GM21576 (cell line): ENCODE data around the gene RNF149.

Source experiments
- ATAC-seq: cut with Tn5 transposase; IDR thresholded peaks from one replicate; pipeline ENCODE4 v1.9.1; 2021; ENCODE audit warnings: mild to moderate bottlenecking, moderate library complexity; ENCODE audit not compliant: unreplicated experiment

Gene RNF149

DNA sequence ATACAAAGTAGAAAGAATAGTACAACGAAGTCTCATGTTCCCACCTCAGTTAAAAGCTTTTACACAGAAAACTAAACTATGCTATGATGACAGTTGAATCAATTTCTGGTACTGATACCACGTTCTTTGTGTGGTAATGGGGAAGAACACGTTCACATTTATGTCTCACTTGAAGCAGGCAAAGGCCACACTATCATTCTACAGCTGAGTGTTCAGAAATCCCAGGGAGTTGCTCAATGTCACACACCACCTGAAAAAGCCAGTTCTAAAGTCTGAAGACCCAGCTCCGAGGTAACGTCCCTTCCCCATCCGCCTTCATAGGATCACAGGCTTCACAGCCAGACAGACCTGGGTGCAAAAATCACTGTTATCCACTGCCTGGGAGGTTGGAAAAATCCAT, 8.9 kb downstream of the RNF149 start:
- ATAC-seq, result no peak

DNA sequence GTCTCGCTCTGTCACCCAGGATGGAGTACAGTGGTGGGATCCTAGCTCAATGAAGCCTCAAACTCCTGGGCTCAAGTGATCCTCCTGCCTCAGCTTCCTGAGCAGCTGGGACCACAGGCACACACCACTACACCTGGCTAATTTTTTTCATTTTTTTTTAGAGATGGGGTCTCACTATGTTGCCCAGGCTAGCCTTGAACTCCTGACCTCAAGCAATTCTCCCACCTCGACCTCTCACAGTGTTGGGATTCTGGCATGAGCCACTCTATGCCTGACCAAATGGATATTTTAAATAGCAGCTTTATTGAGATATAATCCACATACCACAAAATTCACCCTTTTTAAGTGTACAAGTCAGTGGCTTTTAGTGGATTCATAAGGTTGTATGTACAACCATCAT, 11.1 kb downstream of the RNF149 start:
- no peak for ATAC-seq

DNA sequence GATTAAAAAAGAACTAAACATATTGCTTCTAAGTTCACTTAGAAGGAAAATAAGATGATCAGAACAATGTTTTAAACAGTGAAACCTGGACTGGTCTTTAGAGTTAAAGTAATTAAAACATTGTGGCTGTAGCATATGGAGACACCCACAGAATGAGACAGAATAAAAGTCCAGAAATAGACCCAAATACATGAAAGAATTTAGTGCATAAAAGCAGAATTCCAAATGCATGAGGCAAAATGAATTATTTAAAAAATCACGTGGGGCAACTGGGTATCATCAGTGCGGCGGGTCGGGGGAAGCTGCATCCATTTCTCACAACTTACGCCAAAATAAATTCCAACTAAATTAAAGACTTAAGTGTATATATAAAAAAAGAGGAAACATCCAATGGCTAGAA, 12.1 kb downstream of the RNF149 start:
- no peak for ATAC-seq

DNA sequence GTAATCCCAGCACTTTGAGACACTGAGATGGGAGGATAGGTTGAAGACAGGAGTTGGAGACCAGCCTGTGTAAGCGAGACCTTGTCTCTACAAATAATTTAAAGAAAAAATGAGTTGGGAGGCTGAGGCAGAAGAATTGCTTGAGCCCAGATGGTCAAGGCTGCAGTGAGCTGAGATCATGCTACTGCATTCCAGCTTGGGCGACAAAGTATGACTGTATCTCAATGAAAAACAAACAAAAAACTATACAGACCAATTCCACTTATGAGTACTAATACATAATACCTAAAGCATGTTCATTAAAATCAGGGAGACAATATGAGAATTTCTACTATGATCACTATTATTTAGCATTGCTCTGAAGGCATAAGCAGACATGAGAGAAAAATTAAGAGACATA, 12.6 kb downstream of the RNF149 start:
- ATAC-seq, result no peak

DNA sequence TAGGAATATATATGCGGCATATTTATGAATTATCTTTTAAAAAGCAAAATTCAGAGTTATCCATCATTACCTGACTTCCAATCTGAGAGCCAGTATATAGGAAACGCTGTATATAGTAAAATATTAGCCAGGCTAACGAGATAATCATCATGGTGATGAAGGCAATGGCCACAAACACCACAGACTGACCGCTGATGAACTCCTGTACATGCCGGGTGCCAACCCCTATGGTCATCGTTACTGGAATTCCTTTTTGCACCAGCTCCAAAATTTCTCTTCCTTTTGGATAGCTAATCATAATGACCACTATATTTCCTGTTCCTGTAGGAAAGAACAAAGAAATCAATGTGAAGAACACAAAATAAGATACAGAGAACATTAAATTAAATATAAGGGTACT, 13.6 kb downstream of the RNF149 start:
- ATAC-seq, result no peak

DNA sequence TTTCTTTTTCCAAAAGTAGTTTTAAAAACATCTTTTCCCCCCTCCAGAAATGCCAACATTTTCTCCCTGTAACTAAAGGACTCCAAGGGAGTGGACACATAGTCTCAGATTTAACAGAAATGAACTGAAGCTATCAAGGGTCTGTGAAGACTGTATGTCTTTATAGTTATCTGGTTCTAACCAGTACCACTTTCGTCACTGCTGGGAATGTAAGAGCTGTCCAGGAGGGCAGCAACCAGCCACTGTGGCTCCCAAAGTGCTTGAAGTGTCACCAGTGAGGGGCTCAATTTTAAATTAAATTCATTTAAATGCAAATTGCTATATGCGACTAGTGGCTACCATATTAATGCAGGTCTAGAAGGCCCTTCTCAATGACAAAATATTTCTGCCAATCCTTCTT, 15.0 kb downstream of the RNF149 start:
- no peak for ATAC-seq

DNA sequence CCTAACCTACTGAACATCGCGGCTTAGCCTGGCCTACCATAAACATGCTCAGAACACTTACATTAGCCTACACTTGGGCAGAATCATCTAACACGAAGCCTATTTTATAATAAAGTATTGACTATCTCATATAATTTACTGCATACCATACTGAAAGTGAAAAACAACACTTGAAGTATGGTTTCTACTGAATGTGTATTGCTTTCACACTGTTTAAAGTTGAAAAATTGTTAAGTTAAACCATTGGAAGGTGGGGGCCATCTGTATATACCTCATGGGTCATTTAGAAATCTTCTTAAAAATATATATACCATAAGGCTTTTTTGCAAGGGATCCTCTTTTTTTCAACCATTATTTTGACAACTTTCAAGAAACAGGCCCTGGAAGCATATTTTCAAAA, 16.5 kb downstream of the RNF149 start:
- no peak for ATAC-seq

DNA sequence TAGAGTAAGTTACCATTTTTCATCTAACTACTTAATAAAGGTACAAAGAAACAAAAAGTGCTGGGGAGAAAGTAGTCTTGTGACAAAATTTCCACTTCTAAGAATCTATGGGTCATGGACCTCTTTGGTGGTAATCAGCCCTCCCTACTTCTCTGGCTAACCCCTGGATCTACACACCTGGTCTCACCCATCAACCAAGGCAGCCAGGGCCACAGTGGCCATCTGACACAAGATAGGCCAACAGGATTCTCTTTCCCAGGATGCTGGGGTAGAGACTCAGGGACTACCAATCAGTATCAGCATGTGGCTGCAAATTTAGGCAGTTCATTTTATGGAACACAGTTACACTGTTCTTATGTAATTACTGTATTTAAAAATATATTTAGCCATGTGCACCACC, 17.8 kb downstream of the RNF149 start:
- no peak for ATAC-seq

DNA sequence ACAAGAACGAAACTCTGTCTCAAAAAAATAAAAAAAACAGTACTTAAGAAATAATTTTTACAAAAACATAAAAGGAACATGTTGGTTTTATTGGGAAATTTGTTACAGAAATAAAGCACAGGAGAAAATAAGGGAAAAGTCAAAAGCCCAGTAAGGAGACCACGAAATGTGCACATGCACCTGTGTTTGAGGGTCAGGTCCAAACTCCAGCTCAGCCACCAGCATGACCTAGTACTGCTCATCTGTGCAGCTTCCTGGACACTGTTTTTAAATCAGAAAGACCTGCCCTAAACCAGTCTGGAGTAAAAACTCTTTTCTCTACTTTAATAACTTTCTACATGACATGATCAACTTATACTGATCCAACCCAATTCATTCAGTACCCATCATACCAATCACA, 21.2 kb downstream of the RNF149 start:
- ATAC-seq, result no peak

DNA sequence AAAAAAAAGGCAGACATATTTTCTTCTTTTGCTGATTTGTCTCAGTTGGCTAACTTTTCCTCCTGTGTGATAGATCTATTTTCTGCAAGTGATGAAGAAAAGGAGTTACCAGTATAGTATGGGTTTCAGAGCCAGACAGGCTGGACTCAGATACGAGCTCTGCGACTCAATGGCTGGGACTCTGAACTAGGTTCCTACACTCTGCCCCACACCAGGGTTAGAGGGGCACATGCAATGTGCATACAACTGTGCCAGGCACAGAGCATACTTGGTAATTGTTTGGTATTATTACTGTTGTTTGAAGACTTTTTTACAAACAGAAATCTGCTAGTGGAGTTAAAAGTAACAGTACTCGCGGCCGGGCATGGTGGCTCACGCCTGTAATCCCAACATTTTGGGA, 21.8 kb downstream of the RNF149 start:
- ATAC-seq, result no peak

DNA sequence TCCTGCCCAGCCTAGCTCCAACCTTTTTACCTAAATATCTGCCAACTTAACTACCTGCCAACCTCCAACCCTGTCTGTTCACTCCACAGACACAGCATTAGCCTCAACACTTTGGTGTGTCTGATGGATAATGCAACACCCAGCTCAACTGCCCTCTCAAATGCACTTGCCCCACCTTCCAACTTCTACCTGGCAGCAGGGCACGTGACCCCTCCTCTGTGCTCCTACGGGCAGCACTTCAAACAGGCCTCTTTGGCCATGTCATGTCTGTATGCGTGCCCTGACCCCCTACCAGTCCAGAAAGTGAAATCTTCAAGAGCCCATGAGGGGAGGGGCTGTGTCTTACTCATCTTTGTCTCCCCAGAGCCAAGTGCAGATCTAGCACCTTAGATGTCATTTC, 25.5 kb downstream of the RNF149 start:
- ATAC-seq, result no peak

DNA sequence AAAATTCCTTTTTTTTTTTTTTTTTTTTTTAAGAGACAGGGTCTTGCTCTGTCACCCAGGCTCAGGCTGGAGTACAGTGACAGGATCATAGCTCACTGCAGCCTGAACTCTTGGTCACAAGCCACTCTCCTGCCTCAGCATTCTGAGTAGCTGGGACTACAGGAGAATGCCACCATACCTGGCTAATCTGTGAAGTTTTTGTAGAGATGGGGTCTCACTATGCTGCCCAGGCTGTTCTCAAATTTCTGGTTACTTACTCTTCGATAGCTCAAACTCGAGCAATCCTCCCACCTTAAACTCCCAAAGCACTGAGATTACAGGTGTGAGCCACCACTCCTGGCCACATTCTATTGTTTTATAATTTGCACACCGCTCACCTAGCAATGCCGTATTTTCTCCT, 27.0 kb downstream of the RNF149 start:
- ATAC-seq, result no peak

DNA sequence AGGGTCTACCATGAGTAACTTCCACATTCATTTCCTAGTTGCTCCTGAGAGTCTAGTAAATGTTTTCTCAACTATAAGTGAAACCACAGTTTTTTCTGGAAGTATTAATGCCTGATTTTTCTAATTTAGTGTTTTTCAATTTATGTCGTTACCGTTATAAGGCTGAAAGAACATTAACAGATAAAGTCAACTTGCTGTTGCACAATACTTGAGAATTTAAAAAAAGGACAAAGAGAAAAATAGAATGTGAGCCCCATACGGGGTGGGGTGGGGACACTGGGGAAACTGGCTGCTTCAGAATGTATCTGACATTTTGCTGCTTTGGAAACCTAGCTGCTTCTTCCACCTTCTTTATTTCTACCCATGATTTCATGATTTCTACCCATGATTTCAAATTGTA, 29.6 kb downstream of the RNF149 start:
- ATAC-seq, result no peak

DNA sequence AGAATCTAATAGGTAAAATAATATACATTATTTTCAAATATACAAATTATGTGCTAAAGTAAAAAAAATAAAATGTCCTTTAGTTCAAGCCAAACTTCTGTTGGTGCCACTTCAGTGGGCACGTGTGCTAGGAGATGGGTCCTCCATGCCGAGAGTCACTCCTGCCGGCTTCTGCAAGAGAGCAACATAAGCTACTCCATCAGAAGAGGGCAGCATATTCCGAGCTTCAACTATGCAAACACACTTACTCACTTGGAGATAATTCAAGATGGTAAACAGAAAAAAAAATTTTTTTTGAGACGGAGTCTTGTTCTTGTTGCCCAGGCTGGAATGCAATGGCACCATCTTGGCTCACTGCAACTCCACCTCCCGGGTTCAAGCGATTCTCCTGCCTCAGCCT, 31.4 kb downstream of the RNF149 start:
- no peak for ATAC-seq

DNA sequence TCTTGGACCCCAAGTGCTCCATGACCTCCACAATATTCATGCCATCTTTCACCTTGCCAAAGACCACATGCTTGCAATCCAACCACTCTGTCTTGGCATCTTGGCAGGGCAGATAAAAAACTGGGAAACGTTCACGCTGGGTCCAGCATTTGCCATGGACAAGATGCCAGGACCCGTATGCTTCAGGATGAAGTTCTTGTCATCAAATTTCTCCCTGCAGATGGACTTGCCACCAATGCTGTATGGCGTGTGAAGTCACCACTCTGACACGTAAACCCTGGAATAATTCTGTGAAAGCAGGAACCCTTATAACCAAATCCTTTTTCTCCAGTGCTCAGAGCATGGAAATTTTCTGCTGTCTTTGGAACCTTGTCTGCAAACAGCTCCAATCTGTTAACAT, 34.4 kb downstream of the RNF149 start:
- no peak for ATAC-seq

DNA sequence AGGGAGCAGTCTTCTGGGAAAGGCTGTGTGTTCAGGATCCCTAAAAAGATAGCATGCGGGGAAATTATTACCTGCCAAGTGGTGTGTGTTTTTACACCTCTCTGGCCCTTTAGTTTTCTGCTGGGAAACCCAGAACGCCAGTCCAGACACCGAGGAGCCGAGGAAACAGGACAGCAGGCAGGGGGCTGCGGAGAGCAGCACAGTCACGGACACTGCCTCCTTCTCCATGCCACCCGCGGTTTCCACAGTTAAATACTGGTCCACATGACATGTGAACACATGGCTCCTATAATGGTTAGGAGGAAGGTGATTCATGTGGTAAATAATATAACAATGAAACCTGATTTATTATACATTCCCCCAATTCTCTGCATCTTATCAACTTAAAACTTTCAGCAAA, 35.4 kb downstream of the RNF149 start:
- ATAC-seq, result no peak

DNA sequence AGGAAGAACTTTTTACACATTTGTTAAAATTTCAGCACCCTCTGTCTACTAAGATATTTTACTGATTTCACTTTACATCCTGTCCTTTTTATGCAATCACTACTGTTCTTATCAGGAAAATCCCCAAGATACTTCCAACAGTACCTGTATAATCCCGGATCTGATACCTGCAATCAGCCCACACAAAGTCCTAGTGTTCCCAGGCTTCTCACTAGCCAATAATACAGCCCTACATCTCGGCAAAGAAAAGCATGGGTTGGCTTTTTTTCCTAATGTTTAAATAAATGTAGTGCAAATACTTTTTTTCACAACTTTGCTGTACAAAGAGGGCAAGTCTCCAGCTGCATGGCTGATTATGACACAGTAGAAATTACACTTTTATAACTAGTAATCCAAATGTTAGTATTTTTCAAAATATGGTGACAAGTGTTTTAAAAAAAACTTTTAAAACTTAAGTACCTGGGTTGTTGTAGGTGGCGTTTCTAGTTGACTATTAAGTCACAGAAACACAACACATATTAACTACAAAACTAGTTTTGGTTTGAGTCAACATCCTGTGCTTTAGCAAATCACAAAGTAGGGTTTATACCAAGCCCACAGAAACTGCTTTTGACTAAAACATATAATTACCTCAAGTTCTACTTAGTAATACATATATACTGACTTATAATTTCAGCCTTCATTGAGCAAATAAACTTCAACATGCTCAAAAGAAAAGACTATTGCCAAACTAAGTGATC, 36.3 kb downstream of the RNF149 start:
- ATAC-seq, result peak; percentile 84

DNA sequence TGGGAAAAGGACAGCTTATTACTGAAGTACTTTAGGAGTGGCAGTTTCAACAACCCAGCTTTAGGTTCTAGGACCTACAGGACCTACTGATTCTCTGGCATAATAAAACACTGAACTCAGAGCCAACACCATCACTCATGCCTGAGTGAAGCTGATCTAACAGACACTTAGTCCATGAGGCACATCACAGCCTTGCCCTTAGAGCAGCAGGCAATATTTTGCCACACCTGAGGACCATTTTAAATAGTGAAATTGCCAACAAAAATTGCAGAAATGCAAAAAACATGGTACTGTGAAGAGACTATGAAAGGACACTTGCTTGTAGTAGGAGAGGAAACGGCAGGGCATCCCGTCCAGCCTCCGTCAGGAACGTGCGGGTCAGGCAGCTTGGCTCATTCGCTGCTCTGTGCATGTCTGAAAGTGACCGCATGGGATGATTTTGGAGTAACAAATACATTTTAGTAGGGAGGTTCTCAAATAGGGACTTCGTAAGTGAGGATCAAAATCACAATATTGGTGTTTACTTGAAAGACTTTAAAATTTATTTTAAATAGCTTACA, 37.7 kb downstream of the RNF149 start:
- ATAC-seq, result no peak

DNA sequence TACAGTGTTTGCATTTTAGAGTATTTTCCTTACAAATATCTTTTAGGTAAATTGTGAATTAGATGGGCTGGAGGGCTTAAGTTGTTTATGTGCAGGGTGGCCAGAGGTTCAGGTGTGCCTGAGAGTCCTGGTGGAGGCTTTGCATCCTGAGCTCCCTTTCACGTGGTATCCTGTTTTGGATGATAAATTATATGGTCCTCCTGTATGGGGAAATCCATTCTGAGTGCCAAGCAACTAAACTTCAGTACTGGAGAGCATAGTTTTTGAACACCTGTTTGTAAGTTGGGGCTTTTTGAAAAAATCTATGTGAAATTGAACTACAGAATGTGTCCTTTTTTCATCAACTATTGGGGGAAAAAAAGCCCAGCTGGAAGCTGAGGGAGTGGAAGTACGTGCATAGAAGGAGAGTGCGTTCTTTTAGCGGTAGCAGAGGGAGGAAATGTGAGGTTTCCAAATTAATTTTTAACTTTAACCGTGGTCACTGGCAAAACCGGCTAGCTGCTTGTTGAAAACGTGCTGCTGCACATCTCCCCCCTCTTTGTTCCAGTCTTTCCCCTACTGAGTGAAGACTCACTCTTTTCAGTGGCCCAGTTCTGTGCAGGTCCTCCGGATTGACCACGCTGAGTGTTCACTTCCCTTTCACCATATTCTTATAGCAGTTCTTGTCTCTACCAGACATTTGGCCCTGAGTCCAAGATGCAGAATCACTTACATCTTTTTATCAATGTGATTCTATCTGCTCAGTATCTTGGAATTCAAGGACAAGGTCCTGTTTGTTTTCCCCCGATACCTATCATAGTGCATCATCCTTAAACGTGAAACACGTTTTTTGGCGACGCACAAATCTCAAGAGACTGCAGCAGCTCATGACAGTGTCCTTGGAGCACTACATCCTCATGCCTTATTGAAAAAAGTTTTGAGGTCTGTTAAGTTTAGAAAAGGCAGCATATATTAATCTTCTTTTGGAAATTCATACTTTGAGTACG, 40.5 kb downstream of the RNF149 start:
- peak; percentile 36 for ATAC-seq

DNA sequence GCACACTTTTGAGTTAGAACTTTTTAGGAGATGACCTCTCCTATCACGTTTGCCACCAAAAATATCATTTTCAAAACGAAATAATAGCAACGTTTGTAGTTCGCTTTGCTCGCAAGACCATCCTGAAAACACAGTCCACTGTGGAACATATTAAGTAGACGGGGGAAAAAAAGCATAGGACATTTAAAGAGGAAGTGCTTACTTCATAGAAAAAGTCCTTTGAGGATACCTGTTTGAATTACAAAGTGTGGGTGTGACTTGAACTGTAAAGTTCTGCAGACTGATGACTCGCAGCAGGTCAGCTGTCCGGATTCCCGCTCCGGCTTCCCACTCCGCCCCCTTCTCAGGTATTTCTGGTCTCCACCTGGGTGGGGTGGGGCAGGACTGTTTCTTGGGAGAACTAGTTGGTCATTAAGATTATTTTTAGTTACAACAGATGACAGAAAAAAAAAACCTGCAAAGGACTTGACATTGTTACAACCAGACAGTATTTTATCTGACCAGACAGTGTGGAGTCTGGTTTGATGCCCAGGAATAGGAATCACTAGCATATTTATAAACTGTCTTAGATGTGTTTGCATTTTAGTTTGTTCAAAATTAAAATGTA, 42.5 kb downstream of the RNF149 start:
- ATAC-seq, result no peak

DNA sequence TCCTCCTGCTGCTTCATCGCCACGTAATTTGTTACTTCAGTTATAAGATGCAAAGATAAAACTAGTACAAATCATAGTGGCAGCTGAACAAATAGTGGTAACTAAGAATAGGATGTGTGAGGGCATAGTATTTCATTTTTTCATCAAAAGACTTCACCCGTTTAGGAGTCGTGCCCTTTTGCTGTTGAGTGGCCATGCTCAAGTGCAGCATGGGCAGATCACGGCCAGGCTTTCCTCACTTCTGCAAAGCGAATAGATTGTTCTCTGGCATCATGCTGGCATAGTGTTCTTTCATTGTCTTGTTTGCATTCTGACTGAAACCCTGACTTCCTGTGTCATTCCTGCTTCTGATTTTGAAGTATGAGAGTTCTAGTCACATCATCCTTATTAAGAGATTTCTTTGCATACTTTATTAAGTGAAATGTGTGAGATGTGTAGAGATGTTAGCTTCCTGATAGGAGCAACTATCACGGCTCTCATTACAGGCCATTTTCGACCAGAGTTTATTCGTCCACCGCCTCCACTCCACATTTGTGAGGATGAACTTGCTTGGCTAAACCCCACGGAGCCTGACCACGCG, 44.1 kb downstream of the RNF149 start:
- ATAC-seq, result no peak
